PC-3 (cell line): Measurements from ENCODE around the gene TIAM2.

Source experiments
- EZH2phosphoT487 ChIP-seq: fragments of 300-600 bp; sonication (generic); IDR thresholded peaks from 2 replicates; pipeline ENCODE4 v1.6.1; 2018; ENCODE audit warnings: mild to moderate bottlenecking, antibody characterized with exemption, low read length, borderline replicate concordance
- TF ChIP-seq, protein P1 (sequence below): fragments of 300-600 bp; sonication (generic); conservative IDR thresholded peaks from 2 replicates; pipeline ENCODE4 v1.5.1; 2017; ENCODE audit warnings: antibody characterized with exemption, low read depth, mild to moderate bottlenecking, low read length

DNA sequence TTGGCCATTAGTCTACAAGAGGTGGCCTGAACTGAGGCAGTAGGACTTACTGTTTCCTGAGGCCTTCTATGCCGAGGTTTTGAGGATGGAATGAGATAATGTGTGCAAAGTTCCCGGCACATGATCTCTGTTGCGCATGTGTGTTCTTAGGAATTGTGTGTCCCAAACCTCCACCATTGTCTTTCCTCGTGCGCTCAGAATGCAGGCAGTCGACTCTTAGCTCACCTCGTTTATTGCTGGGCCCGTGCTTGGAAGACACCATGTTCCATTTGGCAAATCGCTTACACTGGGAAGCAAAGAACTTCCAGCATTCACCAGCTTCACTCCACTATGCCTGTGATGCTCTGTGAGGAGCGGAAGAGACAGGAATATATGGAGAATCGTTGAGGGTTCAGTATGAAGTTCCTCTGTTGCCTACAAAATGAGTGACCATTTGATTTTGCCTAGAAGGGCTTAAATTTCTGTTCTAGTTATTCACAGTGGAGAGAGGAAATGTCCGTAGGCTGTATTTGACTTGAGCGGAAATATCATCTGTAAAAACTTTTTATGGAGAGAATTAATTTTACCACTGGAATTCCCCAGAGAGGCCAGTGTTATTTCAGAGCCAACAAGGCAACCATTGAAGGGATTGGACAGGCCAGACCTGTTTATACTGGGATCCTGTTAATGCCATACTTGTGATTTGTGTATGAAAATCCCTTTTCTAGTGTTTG is 193.0 kb downstream of the TIAM2 start:
- TF ChIP-seq, protein P1, sequence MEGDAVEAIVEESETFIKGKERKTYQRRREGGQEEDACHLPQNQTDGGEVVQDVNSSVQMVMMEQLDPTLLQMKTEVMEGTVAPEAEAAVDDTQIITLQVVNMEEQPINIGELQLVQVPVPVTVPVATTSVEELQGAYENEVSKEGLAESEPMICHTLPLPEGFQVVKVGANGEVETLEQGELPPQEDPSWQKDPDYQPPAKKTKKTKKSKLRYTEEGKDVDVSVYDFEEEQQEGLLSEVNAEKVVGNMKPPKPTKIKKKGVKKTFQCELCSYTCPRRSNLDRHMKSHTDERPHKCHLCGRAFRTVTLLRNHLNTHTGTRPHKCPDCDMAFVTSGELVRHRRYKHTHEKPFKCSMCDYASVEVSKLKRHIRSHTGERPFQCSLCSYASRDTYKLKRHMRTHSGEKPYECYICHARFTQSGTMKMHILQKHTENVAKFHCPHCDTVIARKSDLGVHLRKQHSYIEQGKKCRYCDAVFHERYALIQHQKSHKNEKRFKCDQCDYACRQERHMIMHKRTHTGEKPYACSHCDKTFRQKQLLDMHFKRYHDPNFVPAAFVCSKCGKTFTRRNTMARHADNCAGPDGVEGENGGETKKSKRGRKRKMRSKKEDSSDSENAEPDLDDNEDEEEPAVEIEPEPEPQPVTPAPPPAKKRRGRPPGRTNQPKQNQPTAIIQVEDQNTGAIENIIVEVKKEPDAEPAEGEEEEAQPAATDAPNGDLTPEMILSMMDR = no peak
- TF ChIP-seq EZH2phosphoT487 = no peak
